Activated CD4-positive, alpha-beta T cell treated with anti-CD3 and anti-CD28 coated beads for 1 hour (primary cell): ENCODE data around the gene SULT4A1.

Source experiments
- DNase-seq: peaks from one replicate; pipeline ENCODE4 v3.0.0-alpha.2; 2020

Gene SULT4A1

GRCh38 chr22:43796567-43796966 is 65.7 kb downstream of the SULT4A1 start:
- no peak for DNase-seq

- DNase-seq = no peak
These were observed 67.0 kb downstream of the SULT4A1 start for GRCh38 chr22:43795320-43795719.

GRCh38 chr22:43792905-43793304 is 69.4 kb downstream of the SULT4A1 start:
- DNase-seq = no peak

- DNase-seq = no peak
These were observed 72.9 kb downstream of the SULT4A1 start for GRCh38 chr22:43789452-43789851.

- no peak for DNase-seq
These were observed 78.5 kb downstream of the SULT4A1 start for GRCh38 chr22:43783777-43784176.

- DNase-seq = no peak
These were observed 79.9 kb downstream of the SULT4A1 start for GRCh38 chr22:43782448-43782847.

GRCh38 chr22:43777286-43777685 is 85.0 kb downstream of the SULT4A1 start:
- no peak for DNase-seq

- DNase-seq = no peak
These were observed 86.1 kb downstream of the SULT4A1 start for GRCh38 chr22:43776081-43776670.
